GF-D8 (cell line): ENCODE measurements around the gene TMCO1.
"Not testable (repeated sequence)": the region's sequence is repeated elsewhere in the genome, so short reads cannot be mapped to it uniquely, and the experiment has no call there.

Experiments
- DNase-seq: peaks from one replicate; lab custom pipeline; 2025; lab: John Stamatoyannopoulos, UW

The TMCO1 gene

GRCh38 chr1:165768513-165769394 lies at the start of gene TMCO1:
Gene TMCO1, minus strand, starts transcription at chr1:165768868. Its CDS starts 117 bp downstream, at chr1:165768751.
- DNase-seq: peak; percentile 93

- DNase-seq: no peak
Measured at GRCh38 chr1:165816826-165817497, 48.3 kb upstream of the TMCO1 start.

DNA sequence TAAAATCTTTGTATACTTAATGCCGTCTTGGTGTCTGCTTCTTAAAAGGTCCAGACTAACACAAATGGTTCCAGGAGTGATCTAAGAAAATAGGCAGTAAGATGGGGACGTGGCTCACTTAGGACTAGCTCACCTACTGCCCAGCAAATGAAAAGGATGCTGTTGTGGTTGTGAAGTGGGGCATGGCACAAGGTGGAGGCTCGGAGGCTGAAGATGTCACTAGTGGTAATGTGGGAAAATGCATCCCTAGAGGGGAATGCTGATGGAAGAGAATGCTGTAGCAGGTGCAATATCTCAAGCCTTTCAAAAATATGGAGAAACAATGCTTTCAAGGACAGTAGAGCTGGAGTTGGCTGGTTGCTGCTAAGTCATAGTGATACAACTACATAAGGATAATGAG lies 47.5 kb upstream of the TMCO1 start:
- no peak for DNase-seq

GRCh38 chr1:165815725-165816124 lies 47.1 kb upstream of the TMCO1 start:
- no peak for DNase-seq

DNA sequence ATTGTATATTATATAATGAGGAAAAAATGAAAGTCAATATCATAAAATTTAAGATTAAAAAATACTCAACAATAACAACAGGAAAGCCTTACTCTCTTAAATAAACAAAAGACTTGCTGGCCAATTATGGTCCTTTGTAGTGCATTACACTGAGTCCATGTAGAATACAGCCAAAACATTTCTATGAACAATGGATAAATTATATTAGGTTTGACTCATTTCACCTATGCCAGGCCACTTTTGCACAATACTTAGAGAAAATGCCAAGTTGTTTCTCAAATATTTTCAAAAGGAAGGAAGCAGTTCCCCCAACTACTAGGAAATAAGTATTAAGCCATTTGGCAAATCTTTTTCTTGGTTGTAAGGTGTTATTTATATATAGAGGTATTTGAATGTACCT lies 38.9 kb upstream of the TMCO1 start:
- DNase-seq: no peak

- not testable (repeated sequence) for DNase-seq
Measured at GRCh38 chr1:165804513-165804912, 35.8 kb upstream of the TMCO1 start.

DNA sequence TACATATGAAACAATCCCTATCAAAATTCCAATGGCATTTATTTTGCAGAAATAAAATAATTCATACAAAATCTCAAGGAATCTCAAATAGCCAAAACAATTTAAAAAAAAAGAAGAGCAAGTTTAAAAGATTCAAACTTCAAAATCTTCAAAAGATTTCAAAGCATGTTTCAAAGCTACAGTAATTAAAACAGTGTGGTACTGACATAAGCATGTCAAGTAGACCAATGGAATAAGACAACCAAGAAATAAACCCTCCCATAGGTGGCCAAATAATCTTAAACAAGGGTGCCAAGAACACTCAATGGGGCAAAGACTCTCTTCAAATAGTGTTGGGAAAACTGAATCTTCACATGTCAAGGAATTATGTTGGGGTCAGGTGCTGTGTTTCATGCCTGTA lies 30.7 kb upstream of the TMCO1 start:
- no peak for DNase-seq

- no peak for DNase-seq
Measured at GRCh38 chr1:165795894-165796293, 27.2 kb upstream of the TMCO1 start.

DNA sequence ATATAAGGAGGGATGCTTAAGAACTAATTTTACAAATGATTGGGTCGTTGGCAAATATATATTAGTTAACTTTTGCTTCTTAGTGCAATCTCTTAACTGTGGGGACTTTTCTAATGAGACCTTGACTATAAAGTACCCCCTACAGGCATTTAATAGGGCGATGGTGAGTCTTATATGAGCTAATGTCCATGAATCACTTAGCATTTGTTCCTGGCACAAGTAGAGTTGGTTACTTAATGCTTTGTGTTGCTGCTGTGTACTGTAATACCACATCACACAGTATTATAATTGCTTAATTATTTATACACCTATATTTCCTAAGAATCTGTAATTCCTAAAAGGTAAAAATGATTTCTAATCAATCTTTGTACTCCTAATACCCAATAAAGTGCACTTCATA lies 25.3 kb upstream of the TMCO1 start:
- no peak for DNase-seq

GRCh38 chr1:165787741-165788140 lies 19.1 kb upstream of the TMCO1 start:
- DNase-seq: no peak

GRCh38 chr1:165783519-165783918 lies 14.9 kb upstream of the TMCO1 start:
- not testable (repeated sequence) for DNase-seq

- DNase-seq: not testable (repeated sequence)
Measured at GRCh38 chr1:165778197-165778596, 9.5 kb upstream of the TMCO1 start.

DNA sequence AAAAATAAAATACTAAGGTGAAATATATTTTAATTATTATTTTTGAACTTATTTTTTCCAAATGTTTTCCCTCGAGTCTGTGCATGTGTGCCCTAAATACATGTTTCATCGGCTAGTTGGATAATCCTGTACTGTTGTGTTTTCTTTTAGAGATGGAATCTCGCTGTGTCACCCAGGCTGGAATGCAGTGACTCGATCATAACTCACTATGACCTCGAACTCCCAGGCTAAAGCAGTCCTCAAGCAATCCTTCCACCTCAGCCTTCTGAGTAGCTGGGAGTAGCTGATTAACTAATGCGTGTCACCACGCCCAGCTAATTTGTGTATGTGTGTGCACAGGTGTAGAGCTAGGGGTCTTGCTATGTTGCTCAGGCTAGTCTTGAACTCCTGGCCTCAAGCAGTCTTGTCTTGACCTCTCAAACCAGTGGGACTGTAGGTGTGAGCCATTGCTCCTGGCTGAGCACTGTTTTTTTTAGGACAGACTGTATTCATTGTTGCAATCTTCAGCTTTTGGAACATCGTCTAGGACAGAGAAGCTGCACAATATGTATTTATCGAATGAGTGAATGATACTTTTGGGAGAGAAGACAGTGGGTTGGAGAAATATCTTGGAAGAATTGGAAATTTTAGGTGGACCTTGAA lies 4.8 kb upstream of the TMCO1 start:
- DNase-seq: no peak

DNA sequence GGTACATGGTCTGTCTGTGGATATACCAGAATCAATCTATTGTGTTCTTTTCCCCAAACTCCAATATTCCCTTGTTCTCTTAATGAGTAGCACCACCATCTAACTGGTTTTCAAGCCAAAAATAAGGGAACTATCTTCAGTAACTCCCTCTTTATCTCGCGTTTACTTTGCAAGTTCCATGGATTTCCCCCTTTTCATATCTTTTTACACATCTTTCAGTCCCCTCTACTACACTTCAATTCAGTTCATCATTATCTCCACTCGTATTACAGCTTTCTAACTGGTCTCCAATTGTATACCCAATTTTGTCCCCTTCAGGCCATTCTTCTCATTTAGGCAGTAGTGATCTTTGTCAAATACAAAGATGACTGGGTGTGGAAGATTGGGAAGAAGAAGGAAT lies 4.1 kb upstream of the TMCO1 start:
- no peak for DNase-seq

DNA sequence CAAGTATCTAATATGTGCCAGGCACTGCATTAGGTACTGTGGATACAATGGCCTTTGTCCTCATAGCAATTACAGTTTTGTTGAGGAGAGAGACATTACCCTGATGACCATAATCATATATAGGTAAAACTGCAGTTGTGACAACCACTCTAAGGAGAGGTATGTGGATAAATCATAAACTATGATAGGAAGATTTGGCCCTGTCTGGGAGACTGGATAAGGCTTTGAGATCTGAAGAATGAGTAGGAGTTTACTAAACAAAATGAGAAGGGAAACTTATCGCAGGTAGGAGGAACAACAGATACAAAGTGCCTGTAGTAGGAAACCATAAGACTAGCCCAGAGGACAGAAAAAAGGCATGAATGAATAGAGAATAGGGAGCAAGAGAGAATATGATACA lies 4.4 kb downstream of the TMCO1 start:
- no peak for DNase-seq

GRCh38 chr1:165763442-165763841 lies 5.2 kb downstream of the TMCO1 start:
- DNase-seq: no peak

GRCh38 chr1:165762725-165763124 lies 5.9 kb downstream of the TMCO1 start:
- DNase-seq: no peak

DNA sequence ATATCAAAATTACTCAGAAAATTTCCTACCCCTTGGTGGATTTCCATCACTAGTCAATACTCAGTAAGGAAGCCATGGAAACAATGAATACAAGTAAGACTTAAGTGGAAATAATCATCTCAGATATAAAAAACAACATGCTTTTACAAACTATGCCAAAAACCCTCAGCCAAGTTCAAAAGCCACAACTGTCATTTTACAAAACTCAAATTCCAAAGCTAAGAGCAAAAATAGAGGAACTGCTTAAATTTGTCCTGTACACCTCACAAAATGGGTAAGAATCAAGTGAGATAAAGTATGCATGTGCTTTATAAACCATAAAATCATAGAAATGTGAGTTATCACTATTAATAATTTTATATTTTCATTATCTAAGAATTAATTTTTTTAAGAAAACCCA lies 9.6 kb downstream of the TMCO1 start:
- DNase-seq: no peak

DNA sequence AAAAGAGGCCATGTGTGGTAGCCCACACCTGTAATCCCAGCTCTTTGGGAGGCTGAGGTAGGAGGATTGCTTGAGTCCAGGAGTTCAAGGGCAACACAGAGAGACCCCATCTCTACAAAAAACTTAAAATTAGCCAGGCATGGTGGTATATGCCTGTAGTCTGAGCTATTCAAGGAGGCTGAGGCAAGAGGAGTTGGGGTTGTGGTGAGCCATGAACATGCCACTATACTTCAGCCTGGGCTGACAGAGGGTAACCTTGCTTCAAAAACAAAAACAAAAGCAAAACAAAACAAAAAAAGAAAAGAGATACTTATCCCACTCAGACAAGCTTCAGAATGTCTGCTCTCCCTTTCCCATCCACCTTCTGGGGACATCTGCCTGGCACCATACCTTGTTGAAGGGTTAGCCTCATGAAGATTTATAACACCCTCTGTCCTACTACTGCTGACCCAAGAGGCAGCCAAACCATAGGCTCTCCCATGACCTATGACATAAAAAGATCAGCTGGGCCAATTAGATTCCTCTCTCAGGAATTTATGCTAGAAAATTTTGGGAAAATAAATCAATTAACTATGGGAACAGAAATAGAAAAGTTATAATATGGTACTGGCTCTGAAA lies 13.2 kb downstream of the TMCO1 start:
- no peak for DNase-seq

- DNase-seq: no peak
Measured at GRCh38 chr1:165753934-165754333, 14.7 kb downstream of the TMCO1 start.

DNA sequence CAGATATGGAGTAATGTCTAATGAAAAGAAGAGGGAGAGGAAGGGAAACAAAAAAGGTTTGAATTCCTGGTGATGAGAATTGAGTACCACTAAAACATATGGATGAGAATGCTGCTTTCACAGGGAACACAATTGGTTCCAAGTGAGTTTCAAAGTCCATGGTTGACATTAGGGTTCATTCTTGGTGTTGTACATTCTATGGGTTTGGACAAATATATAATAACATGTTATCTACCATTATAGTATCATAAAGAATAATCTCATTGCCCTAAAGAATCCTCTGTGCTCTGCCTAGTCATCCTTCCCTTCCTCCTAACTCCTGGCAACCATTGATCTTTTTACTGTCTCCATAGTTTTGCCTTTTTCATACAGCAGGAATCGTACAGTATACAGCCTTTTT lies 20.1 kb downstream of the TMCO1 start:
- DNase-seq: no peak

DNA sequence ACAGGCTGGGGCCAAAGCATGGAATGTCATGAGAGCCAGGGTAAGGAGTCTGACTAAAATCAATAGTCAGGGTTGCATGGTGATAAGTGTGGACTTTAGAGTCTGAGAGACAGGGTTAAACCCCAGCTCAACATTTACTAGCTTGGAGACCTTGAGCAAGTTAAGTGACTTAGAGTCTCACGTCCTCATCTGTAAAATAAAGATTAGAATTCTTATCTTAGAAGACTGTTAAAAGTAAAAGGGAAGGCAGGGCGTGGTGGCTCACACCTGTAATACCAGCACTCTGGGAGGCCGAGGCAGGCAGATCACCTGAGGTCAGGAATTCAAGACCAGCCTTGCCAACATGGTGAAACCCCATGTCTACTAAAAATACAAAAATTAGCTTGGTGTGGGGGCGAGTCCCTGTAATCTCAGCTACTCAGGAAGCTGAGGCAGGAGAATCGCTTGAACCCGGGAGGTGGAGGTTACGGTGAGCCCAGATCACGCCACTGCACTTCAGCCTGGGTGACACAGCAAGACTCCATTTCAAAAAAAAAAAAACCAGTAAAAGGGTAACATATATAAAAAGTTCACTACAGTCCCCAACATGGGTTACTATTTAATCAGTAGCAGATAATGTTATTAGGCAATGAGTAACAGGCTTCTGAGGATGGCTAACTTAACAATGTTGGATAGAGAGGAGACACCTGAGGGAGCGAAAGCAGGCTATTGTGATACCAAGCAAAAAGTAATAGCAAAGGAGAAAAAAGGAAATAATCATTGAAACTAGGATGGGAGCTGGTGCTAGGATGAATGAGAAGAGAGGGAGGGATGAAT lies 20.8 kb downstream of the TMCO1 start:
- DNase-seq: no peak
